BJ (cell line): ENCODE results near the gene PIK3CA. TPM values are rescaled to one million over a fixed set of nuclear protein-coding genes. Genes with fewer than 3 reads are reported as not detected.

Experiments
- CTCF ChIA-PET: fragments of 350-600 bp; formaldehyde crosslinking; extraction: SDS; loops from one replicate; lab custom pipeline; 2021; ENCODE audit warnings: antibody characterized with exemption, inconsistent platforms; lab: Yijun Ruan, JAX
- POLR2A ChIA-PET: fragments of 300-600 bp; sonication (Branson Sonifier 250); formaldehyde crosslinking; extraction: SDS; loops from one replicate; lab custom pipeline; 2021; ENCODE audit warnings: antibody characterized with exemption; lab: Charles Lee
- DNase-seq: peaks from one replicate; pipeline ENCODE4 v3.0.0-alpha.2; 2011; ENCODE audit warnings: low read depth
- H3K27me3 ChIP-seq: 2 replicates; pipeline ENCODE4 v1.6.0; 2011; ENCODE audit warnings: low read length; ENCODE audit not compliant: control insufficient read depth, insufficient read depth
- H3K36me3 ChIP-seq: 2 replicates; pipeline ENCODE4 v1.5.1; 2011; ENCODE audit warnings: low read length; ENCODE audit not compliant: control insufficient read depth, insufficient read depth
- H3K4me3 ChIP-seq: 2 replicates; pipeline ENCODE4 v1.5.1; 2011; ENCODE audit warnings: low read depth, mild to moderate bottlenecking, control low read depth, low read length
- polyA plus RNA-seq: library from polyadenylated mRNA; depleted of rRNA; stranded (reverse); fragments of >200 nt; gene quantifications from 2 replicates; pipeline ENCODE4 v1.2.3, GENCODE V29; 2011
- TF ChIP-seq, protein P1 (sequence below): IDR thresholded peaks from 2 replicates; pipeline ENCODE4 v1.5.1; 2011; ENCODE audit warnings: low read depth, mild to moderate bottlenecking, control low read depth, inconsistent platforms, low read length, moderate library complexity; ENCODE audit not compliant: insufficient read depth

Gene PIK3CA
- polyA plus RNA-seq, 1 experiment = 5.5 TPM

GRCh38 chr3:179223548-179223947 is 75.4 kb downstream of the PIK3CA start:
- POLR2A ChIA-PET = no interaction called here
- H3K4me3 ChIP-seq = no peak overlapping the region
- CTCF ChIA-PET = no interaction called here
- TF ChIP-seq, protein P1, sequence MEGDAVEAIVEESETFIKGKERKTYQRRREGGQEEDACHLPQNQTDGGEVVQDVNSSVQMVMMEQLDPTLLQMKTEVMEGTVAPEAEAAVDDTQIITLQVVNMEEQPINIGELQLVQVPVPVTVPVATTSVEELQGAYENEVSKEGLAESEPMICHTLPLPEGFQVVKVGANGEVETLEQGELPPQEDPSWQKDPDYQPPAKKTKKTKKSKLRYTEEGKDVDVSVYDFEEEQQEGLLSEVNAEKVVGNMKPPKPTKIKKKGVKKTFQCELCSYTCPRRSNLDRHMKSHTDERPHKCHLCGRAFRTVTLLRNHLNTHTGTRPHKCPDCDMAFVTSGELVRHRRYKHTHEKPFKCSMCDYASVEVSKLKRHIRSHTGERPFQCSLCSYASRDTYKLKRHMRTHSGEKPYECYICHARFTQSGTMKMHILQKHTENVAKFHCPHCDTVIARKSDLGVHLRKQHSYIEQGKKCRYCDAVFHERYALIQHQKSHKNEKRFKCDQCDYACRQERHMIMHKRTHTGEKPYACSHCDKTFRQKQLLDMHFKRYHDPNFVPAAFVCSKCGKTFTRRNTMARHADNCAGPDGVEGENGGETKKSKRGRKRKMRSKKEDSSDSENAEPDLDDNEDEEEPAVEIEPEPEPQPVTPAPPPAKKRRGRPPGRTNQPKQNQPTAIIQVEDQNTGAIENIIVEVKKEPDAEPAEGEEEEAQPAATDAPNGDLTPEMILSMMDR = no peak
- no peaks in the 10 kb centered on the region; the same call in 1 of the 2 replicates for H3K36me3 ChIP-seq
- no peak for DNase-seq
- H3K27me3 ChIP-seq = no peaks in the 10 kb centered on the region

DNA sequence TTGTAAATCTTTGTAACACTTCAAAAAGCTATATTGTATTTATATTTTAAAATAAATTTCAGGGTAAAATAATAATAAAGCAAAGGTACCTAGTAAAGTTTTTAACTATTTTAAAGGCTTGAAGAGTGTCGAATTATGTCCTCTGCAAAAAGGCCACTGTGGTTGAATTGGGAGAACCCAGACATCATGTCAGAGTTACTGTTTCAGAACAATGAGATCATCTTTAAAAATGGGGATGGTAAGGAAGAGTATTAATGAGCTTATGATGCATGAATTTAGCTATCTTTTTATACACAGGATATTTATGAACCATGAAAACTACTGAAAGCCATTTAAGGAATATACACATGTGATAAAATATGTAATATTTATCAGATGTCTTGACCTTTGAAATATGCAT is 76.4 kb downstream of the PIK3CA start:
- no peak for DNase-seq
- Histone ChIP-seq H3K4me3 (no peak overlapping the region), H3K36me3 (no peaks in the 10 kb centered on the region; the same call in 1 of the 2 replicates), H3K27me3 (no peaks in the 10 kb centered on the region)
- TF ChIP-seq, protein P1 = no peak
- ChIA-PET CTCF (no interaction called here), POLR2A (no interaction called here)

- DNase-seq = no peak
- TF ChIP-seq, protein P1 = no peak
- Histone ChIP-seq H3K27me3 (no peaks in the 10 kb centered on the region), H3K4me3 (no peak overlapping the region), H3K36me3 (peaks cover 2% of the 10 kb centered on the region)
- CTCF ChIA-PET = no interaction called here
- POLR2A ChIA-PET = no interaction called here
These were observed 79.2 kb downstream of the PIK3CA start for GRCh38 chr3:179227349-179227748.

GRCh38 chr3:179229177-179229576 is 81.0 kb downstream of the PIK3CA start:
- TF ChIP-seq, protein P1 = no peak
- Histone ChIP-seq H3K4me3 (no peak overlapping the region), H3K36me3 (peaks cover 2% of the 10 kb centered on the region; the same call in 1 of the 2 replicates), H3K27me3 (no peaks in the 10 kb centered on the region)
- DNase-seq = no peak
- POLR2A ChIA-PET = no interaction called here
- CTCF ChIA-PET = no interaction called here

DNA sequence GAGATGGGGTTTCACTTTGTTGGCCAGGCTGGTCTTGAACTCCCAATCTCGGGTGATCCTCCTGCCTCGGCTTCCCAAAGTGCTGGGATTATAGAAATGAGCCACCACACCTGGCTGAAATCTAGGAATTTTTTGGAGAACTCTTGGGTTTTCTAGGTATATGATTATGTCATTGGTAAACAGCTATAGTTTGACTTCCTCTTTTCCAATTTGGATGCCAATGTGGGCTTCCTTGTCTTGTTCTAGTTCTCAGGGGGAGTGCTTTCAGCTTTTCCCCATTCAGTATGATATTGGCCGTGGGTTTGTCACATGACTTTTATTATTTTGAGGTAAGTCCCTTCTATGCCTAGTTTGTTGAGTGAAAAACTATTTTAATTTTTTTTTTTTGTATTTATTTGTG is 84.9 kb downstream of the PIK3CA start:
- no peak overlapping the region for H3K4me3 ChIP-seq
- DNase-seq = no peak
- TF ChIP-seq, protein P1 = no peak
- H3K27me3 ChIP-seq = no peaks in the 10 kb centered on the region
- POLR2A ChIA-PET = no interaction called here
- CTCF ChIA-PET = interaction anchor here (1.0 kb wide), 1 partner anchor 48 kb away, joined by 3 read pairs; no protein-coding TSS in a partner anchor
- peaks cover 2% of the 10 kb centered on the region; the same call in 1 of the 2 replicates for H3K36me3 ChIP-seq
